LNCaP clone FGC (cell line): ENCODE results near the gene ADCY4.
A peak's percentile ranks its signal among the peaks of the same experiment; 100 is the strongest.

Experiments
- DNase-seq: peaks from one replicate; pipeline ENCODE4 v3.0.0-alpha.2; 2011; ENCODE audit warnings: low read depth
- H3K4me3 ChIP-seq: 2 replicates; pipeline ENCODE4 v1.5.1; 2011; ENCODE audit warnings: mild to moderate bottlenecking, low read depth, low read length, control low read depth
- TF ChIP-seq, protein P1 (sequence below): IDR thresholded peaks from 2 replicates; pipeline ENCODE4 v1.5.1; 2012; ENCODE audit warnings: mild to moderate bottlenecking; ENCODE audit not compliant: control insufficient read depth, insufficient read depth; ENCODE audit errors: extremely low read depth

Gene ADCY4

GRCh38 chr14:24310646-24311604 lies 23.9 kb downstream of the ADCY4 start, which contains the start of gene LTB4R:
Gene LTB4R (plus strand): TSS chr14:24311502. CDS start chr14:24315652, 4,150 bp downstream.
- TF ChIP-seq, protein P1, sequence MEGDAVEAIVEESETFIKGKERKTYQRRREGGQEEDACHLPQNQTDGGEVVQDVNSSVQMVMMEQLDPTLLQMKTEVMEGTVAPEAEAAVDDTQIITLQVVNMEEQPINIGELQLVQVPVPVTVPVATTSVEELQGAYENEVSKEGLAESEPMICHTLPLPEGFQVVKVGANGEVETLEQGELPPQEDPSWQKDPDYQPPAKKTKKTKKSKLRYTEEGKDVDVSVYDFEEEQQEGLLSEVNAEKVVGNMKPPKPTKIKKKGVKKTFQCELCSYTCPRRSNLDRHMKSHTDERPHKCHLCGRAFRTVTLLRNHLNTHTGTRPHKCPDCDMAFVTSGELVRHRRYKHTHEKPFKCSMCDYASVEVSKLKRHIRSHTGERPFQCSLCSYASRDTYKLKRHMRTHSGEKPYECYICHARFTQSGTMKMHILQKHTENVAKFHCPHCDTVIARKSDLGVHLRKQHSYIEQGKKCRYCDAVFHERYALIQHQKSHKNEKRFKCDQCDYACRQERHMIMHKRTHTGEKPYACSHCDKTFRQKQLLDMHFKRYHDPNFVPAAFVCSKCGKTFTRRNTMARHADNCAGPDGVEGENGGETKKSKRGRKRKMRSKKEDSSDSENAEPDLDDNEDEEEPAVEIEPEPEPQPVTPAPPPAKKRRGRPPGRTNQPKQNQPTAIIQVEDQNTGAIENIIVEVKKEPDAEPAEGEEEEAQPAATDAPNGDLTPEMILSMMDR, result peak; percentile 67
- H3K4me3 ChIP-seq, result peak within 1 kb of the TSS; percentile 44
- peak; percentile 71 for DNase-seq

DNA sequence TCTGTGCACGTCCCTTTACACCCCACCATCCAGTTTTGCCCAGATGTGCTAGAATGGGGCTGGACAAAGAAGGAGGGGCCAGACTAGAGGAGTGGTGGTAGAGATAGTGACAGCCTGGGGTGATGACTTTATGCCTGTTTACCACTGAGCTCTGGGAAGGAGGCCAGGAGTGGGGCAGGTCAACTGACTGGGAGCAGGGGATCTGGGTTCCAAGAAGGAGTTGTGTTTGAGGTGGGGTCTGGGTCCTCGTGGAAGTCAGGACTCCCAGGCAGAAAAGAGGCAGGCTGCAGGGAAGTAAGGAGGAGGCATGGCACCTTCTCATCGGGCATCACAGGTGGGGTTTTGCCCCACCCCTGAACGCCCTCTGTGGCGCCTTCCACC lies 24.6 kb downstream of the ADCY4 start:
- no peak for DNase-seq
- peak overlapping the region; percentile 44 for H3K4me3 ChIP-seq
- TF ChIP-seq, protein P1, result no peak

DNA sequence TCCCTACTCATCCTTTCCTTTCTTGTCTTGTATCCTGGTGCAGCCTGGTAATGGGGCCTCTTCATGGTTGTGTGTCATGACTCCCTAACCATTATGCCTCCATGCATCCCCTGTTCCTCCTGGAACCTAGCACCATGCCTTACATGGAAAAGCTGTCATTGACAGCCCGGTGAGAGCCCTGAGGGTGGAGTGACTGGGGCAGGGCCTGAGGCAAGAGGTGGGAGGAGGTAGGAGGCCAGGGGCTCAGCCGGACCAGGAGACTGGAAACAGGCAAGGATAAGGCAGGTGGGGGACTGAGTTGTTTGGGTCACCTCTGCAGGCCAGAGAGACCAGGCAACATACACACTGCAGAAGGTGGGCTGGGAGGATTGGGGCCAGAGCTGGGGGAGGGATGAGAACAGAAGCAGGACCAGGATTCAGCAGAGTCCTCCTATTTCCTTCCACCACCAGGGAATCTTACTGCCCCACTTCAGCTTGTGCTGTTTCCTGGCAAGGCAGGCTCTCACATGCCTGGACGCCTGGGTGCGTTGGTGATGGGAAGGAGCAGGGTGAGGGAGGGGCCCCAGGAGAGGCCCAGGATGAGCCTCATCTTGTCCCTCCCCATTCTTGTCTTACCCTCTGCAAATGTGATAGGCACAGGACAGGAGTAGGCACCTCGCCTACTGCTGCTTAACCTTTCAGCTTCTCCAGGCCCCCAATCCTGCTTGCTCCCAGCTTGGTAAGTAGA lies 25.2 kb downstream of the ADCY4 start, which contains the start of gene LTB4R2:
Gene LTB4R2 (plus strand): TSS at position 603 of the 727 bp plus-strand sequence. CDS start 525 bp downstream, outside the sequence.
- DNase-seq, result no peak
- peak within 1 kb of the TSS; percentile 44 for H3K4me3 ChIP-seq
- TF ChIP-seq, protein P1, result no peak

DNA sequence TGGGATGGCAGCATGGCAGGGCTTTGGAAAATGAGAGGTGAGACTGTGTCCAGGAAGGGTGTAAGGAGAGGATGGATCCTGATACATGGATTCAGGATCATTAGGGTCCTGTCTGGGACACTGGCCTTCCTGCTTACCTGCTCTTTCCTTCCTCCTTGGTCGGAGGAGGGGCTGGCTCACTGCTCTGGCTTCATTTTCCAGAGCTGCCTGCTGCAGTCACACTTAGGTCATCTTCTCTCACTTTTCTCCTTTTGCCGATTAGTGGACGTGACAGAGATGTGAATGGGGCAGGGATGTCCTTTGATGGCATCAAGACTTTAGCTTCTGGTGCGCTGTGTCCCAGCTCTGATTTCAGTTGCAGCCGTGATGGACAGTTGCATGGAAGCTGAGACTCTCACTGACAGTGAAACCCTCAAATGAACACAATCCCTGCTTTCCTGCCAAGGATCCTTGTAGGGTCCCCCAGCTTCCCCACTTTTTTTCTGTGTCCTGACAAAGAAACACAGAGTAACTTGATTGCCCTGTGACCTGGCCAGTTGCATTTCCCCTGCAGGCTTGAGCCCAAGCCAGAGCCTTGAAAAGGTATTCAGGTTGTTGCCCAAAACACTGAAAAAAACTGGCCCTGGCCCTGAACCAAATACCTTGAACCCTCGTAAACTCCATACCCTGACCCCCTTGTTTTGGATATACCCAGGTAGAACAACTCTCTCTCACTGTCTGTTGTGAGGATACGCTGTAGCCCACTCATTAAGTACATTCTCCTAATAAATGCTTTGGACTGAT lies 26.3 kb downstream of the ADCY4 start:
- DNase-seq, result no peak
- no peak overlapping the region for H3K4me3 ChIP-seq
- TF ChIP-seq, protein P1, result no peak

DNA sequence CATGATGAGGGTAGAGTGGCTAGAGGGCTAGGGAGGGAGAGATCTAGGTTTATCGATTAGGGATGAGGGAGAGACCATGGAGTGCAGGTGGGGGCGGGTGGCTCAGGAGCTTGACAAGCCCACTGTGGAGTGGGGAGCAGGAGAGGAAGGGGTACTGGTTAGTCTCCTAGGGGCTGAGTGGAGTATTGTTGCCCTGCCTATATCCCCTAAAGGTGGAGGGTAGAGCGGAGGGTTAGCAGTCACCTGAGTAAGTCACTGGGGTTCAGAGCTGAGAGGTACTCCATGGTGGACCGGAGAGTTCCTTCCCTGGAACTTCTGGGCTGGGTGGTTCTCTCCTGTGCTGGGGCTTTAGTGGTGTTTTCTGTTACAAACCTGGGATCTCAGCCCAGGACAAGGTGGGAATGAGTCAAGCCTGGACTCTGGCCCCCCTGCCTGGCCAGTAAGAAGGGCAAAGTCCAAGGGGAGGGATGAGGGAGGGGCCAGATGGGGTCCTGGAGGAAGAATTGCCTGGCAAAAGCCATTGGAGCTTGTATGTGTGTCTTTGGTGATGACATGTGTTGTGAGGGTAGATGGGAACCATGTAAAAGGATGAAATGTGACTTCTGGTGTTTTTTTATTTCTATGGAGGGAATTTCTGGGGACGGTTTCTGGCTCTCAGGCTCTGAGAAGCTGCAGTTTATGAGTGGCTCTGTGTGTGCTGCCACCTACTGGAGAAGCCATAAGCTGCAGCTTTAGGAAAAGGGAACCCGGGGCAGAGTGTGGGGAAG lies 27.1 kb downstream of the ADCY4 start, which contains the start of gene CIDEB:
Gene CIDEB (minus strand): TSS at position 403 of the 767 bp plus-strand sequence. CDS start 119 bp downstream, at position 284.
- DNase-seq, result no peak
- TF ChIP-seq, protein P1, result peak; percentile 85
- no peak within 1 kb of the TSS for H3K4me3 ChIP-seq
